CD4-positive, alpha-beta T cell treated with Interleukin-4 for 1 hour (primary cell): Measurements from ENCODE around the gene PTCD1.

Source experiments
- DNase-seq, 2 donors: peaks; one replicate each; pipeline ENCODE4 v3.0.0-alpha.2; 2020 to 2022

The PTCD1 gene

GRCh38 chr7:99438573-99439480, at the start of gene PTCD1, which contains the start of gene CPSF4:
Gene PTCD1 (minus strand): TSS chr7:99438798. CDS start chr7:99435242, 3,556 bp downstream.
Gene CPSF4 (plus strand): TSS chr7:99438943. CDS start chr7:99439083, 140 bp downstream.
- peak; percentile 92 to 93 for DNase-seq

- DNase-seq: no peak
Measured at GRCh38 chr7:99485094-99485493, 46.5 kb upstream of the PTCD1 start.

DNA sequence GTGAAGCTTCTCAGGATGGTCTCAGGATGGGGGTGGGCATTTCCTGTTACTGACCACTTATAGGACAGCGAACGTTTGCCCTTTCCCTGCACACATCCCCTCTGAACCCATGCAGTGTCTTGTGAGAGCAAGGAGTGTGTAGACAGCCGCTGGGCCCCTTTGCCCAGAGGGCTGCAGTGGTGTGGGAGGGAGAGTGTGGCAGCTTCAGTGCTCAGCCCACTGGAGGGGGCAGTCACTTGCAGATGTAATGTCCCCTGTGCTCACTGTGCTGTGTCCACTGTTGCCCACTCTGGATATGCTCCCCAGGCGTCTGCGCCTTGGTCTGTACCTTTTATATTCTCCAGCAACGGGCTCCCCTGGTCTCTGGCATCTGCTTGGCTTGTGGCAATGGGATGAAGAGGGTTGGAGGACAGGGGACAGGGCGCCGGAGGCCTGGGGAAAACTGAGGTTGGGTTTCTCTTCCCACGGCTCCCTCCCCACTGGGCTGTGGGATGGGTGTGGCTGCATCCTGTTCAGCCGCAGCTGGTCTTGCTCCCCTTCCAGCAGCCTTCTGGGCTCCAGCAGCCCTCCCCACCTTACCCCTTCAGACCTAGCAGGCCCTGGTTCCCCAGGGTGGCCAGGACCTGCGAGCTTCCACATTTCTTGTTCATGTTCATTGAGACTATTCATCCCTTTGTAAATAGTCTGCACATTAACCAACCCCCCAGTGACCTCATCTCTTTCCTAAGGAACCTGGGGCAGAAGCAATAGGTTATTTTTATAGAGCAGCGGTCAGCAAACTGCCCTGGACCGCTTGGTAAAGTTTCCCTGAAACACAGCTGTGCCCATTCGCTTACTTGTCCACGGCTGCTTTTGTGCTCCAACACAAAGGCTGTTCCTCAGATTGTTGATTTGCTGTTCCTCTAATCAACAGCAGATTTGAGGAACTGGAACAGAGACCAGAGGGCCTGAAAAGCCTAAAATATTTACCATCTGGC, 40.2 kb upstream of the PTCD1 start:
- no peak for DNase-seq

DNA sequence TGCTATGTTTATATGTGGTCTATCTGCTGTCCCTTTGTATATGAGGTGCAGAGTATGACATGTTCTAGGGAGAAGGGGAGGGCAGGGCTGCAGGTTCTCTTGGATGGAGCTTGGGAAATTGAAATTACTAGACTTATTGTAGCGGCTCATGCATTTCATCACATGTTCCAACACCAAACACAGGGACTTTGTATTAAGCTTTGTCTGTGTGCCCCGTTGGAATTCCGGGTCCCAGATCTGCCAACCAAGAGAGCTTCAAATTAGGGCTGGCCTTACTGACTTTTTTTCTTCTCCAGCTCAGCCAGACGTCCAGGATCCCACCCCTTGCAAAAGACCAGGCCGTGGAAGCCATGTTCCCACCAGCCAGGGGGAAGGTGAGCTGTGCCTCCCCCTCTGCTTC, 37.5 kb upstream of the PTCD1 start:
- DNase-seq: no peak

DNA sequence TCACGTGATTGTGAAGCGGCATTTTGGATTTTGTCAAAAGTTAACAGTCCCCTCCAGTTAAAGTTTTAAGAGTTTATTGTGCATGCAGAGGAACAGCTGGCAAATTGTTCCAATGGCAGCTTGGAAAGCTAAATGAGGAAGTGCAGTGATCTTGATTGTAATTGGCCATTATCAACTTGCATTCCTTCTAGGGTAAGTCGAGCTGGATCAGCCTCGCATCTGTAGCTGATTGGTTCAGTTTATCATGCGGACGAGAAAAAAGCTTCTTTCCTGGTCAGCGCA, 34.7 kb upstream of the PTCD1 start:
- DNase-seq: peak in 1 of 2 donors; percentile 42

GRCh38 chr7:99472561-99473314, 34.1 kb upstream of the PTCD1 start, which contains the start of gene ZNF789:
Gene ZNF789 (plus strand): TSS chr7:99472890. CDS start chr7:99476457, 3,567 bp downstream.
- DNase-seq: peak; percentile 97 to 98

GRCh38 chr7:99469381-99470065, 30.9 kb upstream of the PTCD1 start:
- DNase-seq: no peak

DNA sequence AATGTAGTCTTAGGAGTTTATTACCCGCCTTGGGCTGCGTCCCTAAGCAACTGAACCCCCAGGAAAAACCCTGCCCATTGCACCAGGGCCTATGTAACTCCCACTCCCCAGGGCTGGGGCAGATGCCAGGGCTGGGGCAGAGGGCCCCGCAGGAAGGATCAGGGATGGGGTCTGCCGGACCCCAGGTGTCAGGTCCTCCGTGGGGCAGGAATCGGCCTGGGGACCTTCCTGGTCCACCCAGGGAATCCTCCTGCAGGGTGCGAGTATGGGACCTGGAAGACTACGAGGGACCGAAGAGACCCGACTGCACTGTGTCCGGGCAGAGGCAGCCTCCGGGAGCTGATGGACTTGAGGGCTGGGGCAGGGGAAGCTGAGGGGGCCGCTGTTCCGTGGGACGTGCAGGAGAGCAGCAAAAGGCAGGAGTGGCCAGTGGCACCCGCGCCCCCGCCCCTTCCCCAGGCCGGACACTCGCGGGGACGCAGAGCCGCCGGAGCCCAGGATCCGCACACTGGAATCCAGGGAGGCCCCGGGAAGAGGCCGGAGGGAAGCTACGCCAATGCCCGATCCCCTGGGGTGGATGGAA, 29.8 kb upstream of the PTCD1 start:
- DNase-seq: no peak

DNA sequence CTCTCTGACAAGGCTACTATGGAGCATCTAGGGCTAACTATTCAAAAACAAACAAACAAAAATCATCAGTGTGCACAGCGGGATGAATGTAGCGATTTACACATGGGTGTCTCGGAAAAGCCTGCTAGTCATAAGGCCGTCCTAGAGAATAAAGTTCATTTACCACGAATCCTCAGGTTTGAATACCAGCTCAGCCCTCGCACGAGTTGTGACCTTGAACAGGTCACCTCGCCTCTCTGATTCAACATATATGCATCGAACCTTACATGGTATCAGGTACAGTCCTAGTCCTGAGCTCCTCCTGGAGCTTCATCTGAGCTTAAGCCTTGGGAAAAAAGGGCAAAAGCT, 26.8 kb upstream of the PTCD1 start:
- no peak for DNase-seq

GRCh38 chr7:99461221-99461620, 22.6 kb upstream of the PTCD1 start:
- DNase-seq: no peak

GRCh38 chr7:99460651-99461050, 22.1 kb upstream of the PTCD1 start:
- DNase-seq: no peak

- peak in 1 of 2 donors; percentile 30 for DNase-seq
Measured at GRCh38 chr7:99459087-99459486, 20.5 kb upstream of the PTCD1 start.

DNA sequence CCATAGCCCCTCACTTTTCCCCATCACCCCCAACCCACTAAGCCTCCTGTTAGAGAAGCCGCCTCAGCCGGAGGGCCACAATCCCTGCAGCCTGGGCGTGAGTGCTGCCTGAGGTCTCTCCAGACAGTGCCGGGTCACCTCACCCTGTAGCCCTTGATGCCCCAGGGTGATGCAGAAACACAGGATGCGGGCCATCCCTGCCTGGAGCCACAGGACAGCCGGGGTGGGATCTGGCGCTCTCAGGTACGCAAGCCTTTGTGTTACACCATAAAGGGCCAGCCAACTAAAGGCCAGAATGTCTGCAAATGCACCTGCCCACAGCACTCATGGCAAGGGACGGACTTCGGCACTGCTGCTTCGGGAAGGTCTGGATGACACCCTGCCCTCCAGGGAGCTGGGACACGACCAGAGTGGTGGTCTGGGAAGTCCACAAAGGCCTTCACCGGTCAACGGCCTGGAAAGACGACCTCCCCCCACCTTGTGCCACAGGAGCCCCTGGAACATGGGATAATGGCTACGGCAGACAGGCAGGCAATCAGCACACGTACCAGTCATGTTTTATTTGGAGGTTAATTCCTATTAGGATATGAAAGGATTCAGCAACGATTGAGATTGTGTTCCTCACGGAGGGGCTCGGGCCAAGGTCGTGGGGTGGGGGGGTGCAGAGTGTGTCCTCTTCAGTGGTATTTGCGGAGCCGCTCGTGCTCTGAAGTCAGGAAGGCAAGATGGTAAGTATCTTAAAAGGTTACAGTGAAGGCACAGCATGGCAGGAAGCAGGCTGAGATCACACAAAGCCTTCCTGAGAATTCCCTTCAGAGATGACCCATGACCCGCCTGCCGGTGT, 19.3 kb upstream of the PTCD1 start:
- DNase-seq: no peak

DNA sequence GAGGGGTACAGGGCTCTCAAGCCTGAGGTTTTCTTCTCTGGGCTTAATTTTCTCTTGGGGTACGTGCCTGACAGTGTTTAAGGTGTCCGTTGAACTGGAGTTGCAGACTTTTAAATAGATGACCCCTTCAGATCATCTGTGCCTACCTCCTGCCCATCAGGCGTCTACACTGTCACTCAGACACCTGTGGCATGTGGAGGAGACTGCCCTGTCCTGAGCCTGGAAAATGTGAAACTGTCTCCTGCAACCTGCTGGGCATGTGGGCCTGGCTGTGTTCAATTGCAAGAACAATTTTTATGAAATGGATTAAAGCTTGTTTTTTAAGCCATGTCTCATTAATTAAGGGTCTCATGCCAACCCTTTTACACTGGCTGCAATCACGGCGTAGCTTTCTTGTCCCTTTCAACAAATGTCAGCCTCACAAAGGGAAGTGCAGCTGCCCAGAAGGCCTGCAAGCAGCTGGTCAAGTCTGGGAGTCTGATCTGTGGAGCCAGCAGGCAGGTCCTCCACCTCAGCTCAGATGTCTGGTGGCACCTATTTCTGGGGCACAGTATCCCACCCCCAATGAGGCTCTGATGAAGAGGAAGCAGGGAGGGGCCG, 18.6 kb upstream of the PTCD1 start:
- DNase-seq: no peak

GRCh38 chr7:99456288-99456687, 17.7 kb upstream of the PTCD1 start:
- DNase-seq: no peak

DNA sequence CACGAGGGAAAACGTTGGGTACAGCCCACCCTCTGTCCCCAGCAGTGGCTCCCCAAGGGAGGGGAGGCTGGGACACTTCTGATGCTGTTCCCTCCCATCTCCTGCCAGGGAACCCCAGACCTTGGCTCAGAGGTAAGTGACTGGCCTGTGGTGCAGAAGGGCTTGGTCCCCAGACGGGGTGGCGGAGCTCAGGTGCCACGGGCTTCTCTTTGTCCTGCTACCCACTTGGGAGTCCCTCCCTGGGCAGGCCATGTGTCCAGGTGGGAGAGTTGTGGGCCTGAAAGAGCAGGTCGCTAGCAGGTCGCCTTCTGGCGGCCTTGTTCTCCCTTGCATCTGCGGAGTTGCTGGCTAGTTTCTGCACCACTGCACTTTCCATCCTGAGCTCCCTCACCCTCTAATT, 17.3 kb upstream of the PTCD1 start:
- DNase-seq: no peak

DNA sequence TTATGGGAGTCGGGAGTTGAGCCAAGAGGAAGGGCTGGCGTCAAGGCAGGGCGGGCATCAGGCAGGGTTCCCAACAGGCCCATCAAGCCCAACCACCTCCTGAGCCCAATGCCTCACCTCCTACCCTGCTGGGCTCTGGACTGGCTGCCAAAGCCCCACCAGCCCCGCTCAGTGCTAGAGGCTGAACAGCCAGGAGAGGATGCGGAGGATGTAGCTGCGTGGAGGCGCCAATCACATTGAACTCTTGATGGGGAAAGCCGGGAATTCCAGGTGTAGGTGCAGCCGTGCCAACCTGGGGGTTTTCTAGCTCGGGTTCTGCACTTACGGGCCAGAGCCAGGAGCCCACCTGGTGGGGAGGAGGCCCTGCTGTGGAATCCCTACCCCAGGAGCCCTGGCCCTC, 14.5 kb upstream of the PTCD1 start:
- DNase-seq: no peak

DNA sequence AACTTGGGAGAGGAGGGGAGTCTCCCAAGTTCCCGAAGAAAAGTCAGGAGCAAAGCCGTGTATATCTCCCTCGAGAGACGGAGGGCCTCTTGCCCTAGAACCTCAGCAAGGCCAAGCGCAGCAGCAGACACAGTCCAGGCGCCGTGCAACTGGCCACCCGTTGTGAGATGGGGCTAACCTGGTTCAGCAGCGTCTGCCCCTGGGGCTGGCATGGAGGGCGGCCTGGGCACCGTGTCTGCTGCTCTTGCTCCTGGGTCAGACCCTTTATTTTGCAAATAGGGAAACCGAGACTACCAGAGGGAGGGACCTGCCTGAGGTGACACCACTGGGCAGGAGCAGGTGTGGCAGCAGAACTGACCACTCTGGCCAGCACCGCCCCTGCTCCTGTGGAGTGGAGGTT, 13.9 kb upstream of the PTCD1 start:
- no peak for DNase-seq

- DNase-seq: no peak
Measured at GRCh38 chr7:99451936-99452335, 13.3 kb upstream of the PTCD1 start.

DNA sequence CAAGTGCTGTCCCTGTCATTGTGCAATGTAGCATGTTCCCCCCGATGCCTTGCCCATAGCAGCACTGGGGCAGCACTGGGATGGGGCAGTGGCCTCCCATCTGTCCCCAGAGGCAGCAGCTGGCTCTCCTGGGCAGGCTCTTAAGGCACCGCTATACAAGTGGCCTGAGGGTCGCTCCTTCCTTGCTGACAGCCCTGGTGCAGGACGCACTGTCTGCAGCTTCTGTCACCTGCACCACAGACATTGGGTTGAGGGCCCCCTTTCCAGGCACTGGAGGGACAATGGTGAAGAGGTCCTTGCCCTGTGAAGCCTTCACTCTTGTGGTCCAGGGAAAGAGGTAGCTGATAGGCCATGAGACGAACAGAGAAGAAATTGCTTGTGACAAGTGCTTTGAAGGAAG, 10.7 kb upstream of the PTCD1 start:
- no peak for DNase-seq

DNA sequence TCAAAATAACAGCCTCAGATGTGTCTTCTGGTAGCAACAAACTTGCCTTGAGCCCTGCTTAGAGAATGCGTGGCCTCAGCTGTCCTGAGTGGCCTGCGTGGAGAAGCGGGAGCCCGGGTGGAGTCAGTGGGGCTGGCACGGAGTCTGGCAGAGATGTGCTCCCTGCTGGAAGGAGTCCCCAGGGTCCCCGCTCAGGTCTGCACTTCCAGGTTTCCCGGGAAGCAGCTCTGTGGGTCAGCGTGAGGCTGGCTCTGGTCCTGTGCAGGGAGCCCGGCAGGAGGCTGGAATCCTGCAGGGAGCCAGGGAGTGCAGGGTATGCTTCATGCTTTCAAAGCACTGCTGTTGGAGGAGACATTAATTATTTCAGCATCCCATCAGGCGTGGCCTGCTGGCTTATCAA, 10.3 kb upstream of the PTCD1 start:
- DNase-seq: no peak
